CD4-positive, alpha-beta T cell treated with Interleukin-17A for 1 hour (primary cell): ENCODE data around the gene IQGAP2.
"Not testable (repeated sequence)": the region's sequence is repeated elsewhere in the genome, so short reads cannot be mapped to it uniquely, and the experiment has no call there.

ENCODE experiments used
- DNase-seq: peaks from one replicate; pipeline ENCODE4 v3.0.0-alpha.2; 2020

Gene IQGAP2

DNA sequence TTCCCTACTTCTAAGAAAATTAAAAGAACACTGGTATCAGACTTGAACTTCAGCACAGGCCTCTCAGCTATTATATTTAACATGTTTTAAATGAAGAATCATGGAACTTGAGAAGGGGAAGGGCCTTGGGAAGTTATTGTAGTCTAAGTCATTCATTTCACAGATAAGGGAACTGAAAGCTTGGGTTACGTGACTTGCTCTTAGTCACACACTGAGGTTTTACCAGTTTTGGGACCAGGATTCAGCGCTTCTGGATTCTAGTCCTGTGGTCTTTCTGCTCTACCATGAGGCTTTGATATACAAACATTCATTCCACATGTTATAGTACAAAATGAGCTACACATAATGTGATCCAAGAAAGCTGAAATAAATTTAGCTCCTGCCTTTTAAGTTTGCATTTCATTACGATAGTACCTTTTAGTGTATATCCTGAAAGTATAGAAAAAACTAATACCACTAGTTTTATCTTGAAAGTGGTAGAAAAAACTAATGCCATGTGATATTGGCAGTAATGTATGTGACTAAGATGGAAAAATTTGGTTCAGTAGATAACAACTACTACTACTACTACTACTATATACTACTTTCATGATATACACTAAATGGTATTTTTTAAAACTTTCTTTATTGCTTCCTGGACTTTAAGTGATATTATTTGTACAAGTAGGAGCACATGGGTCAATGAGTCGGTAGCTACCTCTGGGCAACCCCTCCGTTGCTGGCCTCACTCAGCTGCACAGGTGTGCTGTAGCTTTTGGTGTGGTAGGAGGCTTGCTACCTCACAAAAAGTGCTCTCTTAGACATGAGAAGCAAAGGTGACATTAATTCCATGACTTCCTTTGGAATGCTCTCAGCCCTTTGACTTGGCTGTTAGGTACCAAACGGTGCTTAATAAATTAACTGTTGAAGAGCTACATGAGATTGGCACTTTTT, 179.4 kb downstream of the IQGAP2 start:
- DNase-seq, result peak; percentile 14

DNA sequence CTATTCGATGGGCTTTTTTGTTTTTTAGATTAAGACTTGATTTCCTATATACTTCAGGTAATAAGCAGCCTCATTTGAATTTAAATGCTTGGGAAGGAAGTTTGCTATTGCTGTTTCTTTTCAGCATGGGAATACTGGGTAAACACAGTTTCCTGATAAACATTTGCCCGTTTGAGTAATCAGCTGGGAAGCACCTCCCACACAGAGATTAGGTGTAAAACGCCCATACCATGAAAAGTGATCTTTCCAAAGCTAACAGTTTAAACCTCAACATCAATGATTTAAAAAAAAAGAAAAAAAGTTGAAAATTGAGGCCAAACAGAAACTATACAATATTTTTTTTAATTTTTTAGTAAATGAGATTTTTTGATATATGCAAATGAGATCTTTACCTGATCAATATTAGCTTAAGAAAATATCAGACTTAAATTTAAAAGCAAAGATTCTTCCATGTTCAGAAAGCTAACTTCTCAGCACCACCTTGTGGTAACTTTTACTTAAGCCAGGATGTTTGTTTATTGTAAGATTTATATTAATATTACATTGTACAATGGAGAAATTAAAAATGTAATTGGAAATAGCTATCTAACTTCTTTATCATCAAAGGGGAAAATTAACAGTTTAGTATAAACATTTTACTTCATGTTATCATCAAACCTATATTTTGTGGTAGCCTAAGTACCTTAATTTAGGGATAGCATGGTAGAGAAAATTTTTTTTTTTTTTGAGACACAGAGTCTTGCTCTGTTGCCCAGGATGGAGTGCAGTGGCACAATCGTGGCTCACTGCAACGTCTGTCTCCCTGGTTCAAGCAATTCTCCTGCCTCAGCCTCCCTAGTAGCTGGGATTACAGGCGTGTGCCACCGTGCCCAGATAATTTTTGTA, 180.3 kb downstream of the IQGAP2 start:
- DNase-seq, result peak; percentile 35

DNA sequence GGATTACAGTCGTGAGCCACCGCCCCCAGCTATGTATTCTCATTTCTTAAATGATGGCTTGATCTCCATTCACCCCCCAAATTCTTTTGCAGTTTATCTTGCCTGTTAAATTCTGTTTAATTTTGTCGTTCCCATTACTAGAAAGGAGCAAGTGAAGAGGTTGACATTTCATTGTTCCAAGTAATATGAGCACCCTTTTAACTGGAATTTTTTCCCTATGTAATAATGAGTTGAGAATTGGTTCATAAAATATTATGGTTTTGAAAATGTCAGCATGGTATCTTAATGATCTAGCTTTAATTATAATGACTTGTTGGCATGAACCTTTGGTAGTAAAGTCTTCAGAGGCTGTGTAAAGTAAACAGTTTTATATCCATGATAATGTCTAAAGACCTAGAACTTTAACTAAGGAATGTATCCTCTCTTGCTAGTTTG, 182.7 kb downstream of the IQGAP2 start:
- DNase-seq, result no peak

DNA sequence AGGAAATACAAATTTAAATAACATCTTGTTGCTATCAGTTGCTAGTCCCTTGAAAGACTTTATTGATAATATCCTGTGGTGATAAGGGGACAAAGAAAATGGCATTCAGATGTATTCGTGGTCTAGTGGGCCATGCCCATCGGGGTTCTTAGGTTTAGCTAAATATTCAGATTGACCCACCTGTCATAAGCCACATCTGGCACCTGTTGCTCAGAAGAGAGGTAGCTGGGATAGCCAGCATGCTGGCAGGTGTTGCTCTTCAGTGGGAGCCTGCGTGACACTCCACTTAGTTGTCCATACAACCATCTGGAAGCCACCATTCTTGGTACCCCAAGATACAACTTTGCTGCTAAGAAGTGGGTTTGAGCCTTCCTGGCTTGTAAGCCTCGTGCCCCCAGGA, 183.4 kb downstream of the IQGAP2 start:
- DNase-seq, result no peak

DNA sequence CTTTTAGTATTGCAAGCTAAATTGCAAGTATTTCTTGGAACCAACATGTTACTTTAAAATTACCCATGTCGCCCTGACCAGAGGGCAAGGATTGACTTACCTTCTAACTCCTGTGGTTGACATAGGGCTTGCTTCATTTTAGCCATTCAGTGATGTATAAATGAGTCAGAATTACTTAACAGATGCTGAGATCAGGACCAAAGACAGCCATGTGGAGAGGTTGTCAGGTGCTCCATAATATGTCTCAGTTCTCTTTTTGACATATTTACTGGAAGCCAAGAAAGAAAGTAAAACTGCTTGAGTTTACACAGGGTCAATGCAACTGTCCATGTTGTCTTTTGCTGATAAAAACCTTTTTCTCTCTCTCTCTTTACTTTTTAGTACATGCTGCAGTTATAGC, 186.9 kb downstream of the IQGAP2 start:
- no peak for DNase-seq

DNA sequence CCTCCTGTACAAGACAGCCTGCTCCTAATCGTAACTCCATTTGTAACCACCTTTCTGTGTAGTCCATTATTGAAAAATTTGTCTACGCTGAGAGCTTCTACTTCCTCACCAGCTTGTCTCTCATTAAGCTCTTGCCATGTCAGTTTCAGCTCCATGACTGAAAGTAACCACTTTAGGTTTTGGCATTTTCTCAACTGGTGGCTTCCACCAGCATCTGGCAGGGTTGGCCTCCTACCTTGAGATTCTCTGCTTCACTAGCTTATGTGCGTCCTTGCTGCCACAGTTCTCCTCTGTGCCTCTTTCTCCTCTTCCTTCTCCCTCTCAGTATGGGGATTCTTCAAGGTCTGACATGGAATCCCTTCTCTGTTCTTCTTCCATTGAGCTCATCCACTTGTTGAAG, 188.3 kb downstream of the IQGAP2 start:
- DNase-seq, result no peak

DNA sequence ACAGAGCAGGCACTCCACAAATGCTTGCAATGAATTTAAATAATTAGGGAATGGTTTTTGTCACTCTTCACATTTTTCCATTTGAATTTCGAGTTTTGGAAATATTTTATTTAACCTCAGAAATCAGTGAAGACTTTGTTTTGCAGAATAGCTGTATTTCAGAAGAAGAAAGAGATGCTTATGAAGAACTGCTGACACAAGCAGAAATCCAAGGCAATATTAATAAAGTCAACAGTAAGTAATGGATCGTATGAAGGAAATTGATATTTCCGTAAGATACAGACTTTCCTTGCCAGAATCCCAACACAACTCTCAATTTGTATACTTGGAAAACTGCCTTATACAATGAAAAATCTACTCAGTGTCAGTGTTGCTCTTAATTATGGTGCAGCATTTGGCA, 189.6 kb downstream of the IQGAP2 start:
- DNase-seq, result no peak

DNA sequence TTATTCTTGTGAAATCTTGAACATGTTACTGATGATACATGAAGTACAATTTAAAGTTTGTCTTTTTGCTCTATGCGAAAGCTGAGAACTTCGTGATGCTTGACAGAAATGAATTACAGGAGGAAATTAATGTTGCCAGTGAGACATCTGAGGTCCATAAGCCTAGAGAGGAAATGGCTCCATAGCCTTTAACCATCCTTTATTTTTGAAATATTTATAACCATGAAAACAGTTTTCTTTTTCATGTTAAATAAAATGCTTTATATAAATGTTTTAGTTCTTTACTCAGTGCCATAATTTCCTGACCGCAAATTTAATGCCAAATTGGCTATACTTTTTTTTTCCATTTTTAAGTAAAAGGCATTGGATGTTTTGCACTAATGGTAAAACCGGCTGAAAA, 191.0 kb downstream of the IQGAP2 start:
- DNase-seq, result no peak

DNA sequence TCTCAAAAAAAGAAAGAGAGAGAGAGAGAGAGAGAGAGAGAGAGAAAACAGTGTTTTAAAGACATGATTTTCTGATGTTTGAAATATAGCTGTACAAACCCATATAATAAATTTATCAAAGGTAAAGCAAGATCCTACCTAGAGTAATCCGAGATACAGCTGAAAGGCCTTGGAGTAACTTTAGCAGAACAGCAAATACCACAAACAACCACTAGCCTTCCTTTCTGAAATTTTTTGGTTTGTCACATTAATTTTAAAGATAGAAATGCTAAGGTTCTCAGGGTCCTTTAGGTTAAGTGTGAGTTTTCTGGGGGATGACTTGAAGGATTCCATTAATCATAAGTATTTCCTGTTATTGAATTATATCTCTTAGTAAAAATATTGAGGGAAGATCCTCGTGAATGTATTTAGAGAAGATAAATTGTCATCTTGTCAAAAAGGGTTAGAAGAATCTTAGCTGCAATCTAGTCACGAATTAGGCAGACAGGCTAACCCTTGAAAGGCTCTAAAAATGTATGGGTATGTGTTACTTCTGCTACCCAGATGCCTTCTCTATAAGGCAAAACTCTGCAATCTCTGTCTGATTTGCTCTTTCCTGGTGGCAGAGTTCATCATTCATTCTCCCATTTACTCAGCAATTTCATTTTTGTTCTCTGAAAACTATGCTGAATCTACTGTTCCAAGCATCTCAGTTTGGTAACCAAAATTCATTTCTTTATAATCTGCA, 192.8 kb downstream of the IQGAP2 start:
- DNase-seq, result no peak

DNA sequence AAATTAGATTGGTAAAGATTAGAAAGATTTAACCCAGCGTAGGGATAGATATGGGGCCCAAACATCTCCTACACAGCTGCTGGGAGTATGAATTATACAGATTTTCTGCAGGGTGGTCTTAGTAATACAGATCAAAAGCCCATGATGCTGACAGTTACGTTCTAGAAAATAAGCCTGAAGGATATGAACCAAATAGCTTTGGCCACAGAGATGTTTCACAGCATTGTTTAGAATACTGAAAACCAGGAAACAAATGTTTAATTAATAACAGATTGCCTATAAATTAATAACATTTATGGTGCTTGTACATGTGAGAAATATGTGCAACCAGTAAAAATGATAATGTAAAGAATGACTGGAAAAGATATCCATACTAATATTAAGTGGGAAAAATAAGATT, 195.4 kb downstream of the IQGAP2 start:
- no peak for DNase-seq

DNA sequence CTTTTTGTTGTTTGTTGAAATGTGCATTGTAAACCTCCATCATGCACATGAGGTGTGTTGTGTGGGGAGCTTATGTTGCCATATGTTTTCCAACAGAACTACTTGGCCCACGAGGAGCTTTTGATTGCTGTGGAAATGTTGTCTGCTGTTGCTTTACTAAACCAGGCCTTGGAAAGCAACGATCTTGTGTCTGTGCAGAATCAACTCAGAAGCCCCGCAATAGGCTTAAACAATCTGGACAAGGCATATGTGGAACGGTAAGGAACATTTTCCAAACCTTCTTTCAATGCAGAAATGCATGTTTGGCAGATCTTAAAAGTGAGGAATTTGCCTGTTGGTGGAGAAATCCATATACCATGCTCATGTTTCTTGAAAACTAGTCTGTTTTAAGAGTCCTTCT, 197.6 kb downstream of the IQGAP2 start:
- DNase-seq, result no peak

DNA sequence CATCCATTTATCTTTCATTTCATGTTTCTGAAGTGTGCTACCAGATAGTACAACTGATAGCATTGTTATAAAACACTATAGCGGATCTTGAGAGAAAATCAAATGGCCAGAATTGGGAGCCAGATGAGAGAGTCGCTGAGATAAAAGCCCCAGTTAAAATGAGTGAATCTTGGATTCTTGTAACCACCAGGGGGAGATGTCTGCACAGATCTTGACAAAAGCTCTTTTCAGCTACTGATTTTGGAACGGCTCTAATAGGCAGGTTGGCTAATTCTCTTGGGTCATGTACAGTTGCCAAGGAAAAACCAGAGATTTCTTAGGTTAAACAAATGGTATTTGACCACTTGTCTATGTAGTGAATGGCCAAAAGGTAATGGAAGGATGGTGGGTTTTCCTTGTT, 198.4 kb downstream of the IQGAP2 start:
- DNase-seq, result peak; percentile 70

DNA sequence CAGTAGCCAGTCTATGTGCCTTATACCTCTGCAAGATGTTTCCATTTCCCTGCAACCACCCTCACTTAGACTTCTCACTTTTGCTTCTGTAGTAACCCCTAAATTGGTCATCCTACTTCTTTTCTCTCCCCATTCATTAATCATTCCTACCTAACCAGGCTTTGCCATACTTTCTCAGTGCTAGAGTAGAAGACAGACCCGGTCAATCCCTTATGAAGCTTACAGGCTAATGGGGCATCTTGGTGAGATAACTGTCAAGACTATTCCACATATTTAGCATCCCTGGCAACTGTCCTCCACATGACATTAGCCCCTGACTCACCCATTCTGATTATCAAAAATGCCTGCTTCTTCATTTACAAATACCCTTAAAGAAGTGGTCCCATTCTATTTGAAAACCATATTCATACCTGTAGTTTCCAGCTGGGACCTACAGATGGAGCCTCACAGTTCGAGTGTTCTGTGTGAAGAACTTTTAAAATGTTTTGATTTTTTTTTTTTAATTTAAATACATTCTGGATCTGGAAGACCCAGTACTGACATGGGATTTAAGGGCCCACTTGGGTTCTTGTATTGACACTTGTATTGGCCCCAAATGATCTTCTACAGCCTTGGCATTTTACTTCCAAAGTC, 199.1 kb downstream of the IQGAP2 start:
- no peak for DNase-seq

DNA sequence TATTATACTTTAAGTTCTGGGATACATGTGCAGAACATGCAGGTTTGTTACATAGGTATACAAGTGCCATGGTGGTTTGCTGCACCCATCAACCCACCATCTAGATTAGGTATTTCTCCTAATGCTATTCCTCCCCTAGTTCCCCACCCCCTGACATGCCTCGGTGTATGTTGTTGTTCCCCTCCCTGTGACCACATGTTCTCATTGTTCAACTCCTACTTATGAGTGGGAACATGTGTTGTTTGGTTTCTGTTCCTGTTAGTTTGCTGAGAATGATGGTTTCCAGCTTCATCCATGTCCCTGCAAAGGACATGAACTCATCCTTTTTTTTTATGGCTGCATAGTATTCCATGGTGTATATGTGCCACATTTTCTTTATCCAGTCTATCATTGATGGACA, 200.9 kb downstream of the IQGAP2 start:
- not testable (repeated sequence) for DNase-seq

DNA sequence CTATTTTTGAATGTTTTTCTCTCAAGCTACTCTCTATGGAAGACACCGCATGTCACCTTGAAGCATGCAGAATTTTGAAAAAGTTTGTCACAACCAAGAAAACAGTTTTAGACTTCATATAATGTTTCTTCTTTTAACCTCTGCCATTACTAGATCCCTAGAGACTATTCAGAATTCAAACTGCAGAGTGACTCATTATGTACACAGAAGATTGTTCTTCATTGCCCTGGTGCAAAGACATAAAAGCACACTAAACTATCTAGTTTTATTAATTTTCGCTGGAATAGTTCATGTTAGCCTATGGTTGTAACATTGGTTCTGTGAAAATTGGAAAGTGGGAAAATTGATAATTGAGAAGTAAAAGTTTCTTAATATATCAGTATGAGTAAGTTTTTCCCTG, 201.8 kb downstream of the IQGAP2 start:
- no peak for DNase-seq

DNA sequence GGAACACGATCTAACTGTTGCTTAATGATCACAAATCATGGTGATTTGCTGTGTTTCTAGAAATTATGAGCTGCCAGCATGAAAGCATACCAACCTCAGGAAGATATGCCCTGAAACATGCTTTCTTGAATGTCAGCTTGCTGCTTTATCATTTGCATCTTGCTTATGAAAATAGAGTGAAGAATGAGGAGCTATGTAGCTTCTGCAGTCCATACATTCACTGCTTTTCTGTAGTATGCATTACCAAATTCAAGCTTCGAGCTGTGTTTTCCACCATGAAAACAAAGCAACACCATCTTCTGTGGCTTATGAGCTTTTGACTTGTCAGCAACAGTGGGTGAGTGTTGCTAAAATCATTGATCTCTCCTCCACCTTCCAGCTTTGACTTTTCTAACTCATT, 203.6 kb downstream of the IQGAP2 start:
- no peak for DNase-seq

DNA sequence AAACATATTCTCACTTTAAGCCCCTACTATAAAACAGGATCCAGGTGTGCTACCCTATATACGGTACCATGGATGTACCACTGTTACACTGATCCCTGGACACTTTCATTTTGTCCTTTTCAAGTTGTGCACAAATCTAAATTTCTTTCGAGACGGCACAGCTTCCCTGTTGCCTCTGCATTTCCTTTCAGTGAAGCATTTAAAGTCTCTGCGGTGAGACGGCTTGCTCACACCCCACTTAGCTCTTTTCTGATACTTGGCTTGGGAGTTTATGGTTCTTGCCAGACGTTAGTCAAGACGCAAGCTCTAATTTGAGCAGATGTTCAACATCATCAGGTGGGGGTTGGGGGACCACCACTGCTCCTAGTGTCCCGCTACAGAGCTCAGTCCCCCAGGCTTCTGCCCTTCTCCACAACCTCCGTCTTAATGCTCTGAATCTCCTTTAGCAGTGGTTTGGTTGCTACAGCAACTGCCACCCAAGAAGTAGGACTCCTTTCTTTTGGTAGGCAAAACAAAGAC, 204.3 kb downstream of the IQGAP2 start:
- DNase-seq, result no peak

DNA sequence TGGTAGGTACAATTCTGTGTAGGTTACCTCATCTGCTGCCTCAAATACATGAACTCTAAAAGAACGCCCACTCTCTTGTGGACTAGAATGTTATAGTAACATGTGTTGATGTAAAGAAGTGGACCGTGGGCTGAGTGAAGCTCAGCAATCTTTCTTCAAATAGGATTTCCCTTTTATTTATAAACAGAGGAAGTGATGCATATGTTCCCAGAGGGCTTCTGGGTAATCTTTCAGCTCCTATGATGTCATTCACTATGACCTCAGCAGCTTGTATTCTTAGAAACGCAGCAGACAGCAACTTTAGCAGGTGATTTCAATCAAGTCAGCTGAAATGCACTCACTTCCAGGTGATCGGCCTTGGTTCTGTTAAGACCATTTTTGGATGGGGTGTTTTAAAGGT, 205.7 kb downstream of the IQGAP2 start:
- DNase-seq, result peak; percentile 23

DNA sequence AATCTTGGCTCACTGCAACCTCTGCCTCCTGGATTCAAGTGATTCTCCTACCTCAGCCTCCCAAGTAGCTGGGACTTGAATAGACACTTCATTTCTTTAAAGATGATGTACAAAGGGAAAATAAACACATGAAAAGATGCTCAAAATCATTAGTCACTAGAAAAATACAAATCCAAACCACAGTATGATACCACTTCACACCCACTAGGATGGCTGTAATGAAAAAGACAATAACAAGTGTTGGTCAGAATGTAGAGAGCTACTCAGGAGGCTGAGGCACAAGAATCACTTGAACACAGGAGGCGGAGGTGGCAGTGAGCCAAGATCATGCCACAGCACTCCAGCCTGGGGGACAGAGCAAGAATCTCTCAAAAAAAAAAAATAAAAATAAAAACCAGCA, 207.1 kb downstream of the IQGAP2 start:
- DNase-seq, result no peak

DNA sequence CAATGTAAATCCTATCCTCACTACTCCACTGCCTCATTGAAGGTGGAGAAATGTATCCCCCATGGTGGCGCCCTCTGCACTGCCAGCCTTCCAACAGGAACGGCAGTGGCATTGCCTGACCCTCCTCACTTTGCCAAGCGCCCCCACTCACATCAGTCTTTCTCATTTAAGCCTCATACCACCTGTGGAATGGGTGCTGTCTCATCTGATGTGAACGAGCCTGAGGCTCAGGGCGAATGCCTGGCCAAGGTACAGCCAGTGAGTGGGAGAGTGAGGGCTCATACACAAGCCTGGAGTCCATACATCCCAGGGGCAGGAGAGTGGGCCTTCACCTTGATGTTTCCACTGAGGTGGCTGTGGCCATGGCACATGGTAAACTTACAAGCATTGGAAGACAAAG, 209.9 kb downstream of the IQGAP2 start:
- no peak for DNase-seq

DNA sequence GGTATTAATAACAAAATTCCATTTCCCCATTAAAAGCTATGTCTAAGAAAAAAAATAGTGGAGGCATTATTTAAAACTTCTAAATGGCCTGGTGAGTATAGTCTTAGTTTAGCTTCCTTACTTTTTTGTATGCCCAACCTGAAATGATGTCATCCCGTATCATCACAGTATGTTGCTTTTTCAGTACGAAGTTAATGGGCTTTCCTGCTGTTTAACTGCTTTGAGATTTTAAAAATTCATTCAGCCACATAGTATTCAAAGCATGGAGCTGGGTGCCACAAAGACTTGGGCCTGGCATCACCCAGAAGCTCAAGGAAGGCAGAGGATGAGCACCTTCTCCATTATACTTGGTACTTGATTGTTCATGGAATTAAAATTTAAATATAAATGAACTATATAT, 212.7 kb downstream of the IQGAP2 start:
- no peak for DNase-seq

DNA sequence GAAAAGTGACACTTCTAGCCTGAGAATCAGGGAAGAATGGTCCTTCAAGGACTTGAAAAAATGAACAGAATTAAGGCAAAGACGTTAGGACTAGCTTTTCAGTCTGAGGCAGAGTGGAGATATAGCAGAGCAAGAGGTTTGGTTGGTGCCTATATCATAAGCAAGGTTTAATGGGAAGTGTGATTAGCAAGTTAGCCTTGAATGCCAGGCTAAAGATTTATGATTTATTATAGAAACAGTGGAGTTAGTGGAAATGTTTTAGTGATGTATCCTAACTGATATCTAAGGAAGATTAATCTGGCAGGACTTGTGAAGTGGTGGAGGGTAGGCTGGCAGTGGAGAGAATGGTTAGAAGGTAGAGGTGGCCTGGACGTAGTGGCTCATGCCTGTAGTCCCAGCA, 213.1 kb downstream of the IQGAP2 start:
- no peak for DNase-seq

DNA sequence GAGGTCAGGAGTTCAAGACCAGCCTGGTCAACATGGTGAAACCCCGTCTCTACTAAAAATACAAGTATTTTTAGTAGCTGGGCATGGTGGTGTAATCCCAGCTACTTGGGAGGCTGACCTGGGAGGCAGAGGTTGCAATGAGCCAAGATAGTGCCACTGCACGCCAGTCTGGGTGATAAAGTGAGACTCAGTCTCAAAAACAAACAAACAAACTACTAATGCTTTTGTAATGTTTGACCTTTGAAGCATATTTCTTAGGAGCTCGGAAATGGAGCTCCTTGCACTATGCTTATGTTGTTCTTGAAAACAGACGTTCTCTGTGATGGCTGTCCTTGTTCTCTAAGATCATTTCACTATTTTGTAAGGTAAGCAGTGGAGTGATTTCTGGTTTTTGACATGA, 214.1 kb downstream of the IQGAP2 start:
- DNase-seq, result no peak
